ENCODE data around the gene CNN2. TPM values are rescaled to one million over a fixed set of nuclear protein-coding genes. Genes with fewer than 3 reads are reported as not detected.
A peak's percentile ranks its signal among the peaks of the same experiment; 100 is the strongest.

Gene CNN2
- total and polyA plus RNA-seq, 9 of the 15 experiments (the other 6 are each of a cell fraction or from before 2014, with no cell fraction given) = 12.1 to 174 (median 52.7) TPM

DNA sequence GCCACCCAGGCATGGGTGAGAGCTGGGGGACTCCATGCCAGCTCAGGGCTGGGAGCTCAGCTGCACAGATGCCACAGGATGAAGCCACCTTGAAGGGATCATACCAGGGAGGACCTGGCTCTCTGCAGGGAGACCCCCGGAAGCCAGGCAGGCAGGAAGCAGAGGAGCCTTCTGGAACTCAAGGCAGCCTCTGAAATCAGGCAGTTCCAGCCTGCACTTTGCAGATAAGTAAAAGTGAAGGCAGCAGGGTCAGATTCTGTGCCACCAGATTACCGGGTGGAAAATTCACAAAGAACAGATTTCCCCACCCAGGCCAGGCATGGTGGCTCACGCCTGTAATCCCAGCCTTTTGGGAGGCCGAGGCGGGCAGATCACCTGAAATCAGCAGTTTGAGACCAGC, 8.0 kb upstream of the CNN2 start:
- Histone ChIP-seq H3K4me3 (peak overlapping the region; percentile 28; the same call in 1 of the 2 replicates), H4K20me1 (replicated peaks; ENCODE audit: control insufficient read depth, insufficient read depth, low read length) (peaks cover 53% of the 10 kb centered on the region), H3K36me3 (ENCODE audit: control insufficient read depth, insufficient read depth, low read length) (peaks cover 62% of the 10 kb centered on the region; the same call in 2 of the 3 replicates), H3K4me1 (replicated peaks in 1 of 2; ENCODE audit: control insufficient read depth in 2 of 2, insufficient read depth in 2 of 2, low read length in 2 of 2) (peaks cover 27 to 91% of the 10 kb centered on the region in 2 experiments), H3K79me2 (ENCODE audit: control insufficient read depth, insufficient read depth, low read length) (peaks cover 76% of the 10 kb centered on the region), H3K9ac (ENCODE audit: insufficient read depth in 1 of 2, low read depth in 2 of 2, low read length in 2 of 2) (peak overlapping the region in 1 of 2 experiments; percentile 94; a peak in 3 of 4 replicates), H3K9me3 (replicated peaks; ENCODE audit: control insufficient read depth, insufficient read depth, low read depth, low read length) (no peaks in the 10 kb centered on the region), H3K4me2 (ENCODE audit: insufficient read depth, low read length) (no peak overlapping the region; the same call in 1 of the 2 replicates), H3K9me1 (ENCODE audit: control insufficient read depth, insufficient read depth, low read length) (peaks cover 16% of the 10 kb centered on the region), H3K27me3 (ENCODE audit: control insufficient read depth in 2 of 2, insufficient read depth in 2 of 2, low read length in 2 of 2) (no peaks in the 10 kb centered on the region), H3K27ac (ENCODE audit: extremely low read depth, low read depth, low read length) (peak overlapping the region; percentile 74; the same call in 2 of the 3 replicates), H2AFZ (ENCODE audit: low read depth, low read length) (no peak overlapping the region)
- POLR2A ChIA-PET = interaction anchor here (0.7 to 1.9 kb wide), 3 partner anchors 11 to 439 kb away, joined by 3 to 14 read pairs (median 6); partner anchors contain the start of gene CIRBP
- ATAC-seq (no peak), FAIRE-seq (peak; percentile 73), DNase-seq (ENCODE audit: extremely low read depth in 1 of 4, low spot score in 3 of 4) (peak in 2 of 4 experiments; percentile 32 to 66)
- intact Hi-C loops (cut with micrococcal nuclease) = no loop called here
- in situ Hi-C loops (cut with MboI) = no loop called here
- WGBS (ENCODE audit: insufficient coverage, low coverage, missing lambda C conversion rate) = 21% methylated on average over 5 of the region's 5 CpGs
- TSS peak; percentile 41 for BruUV-seq (replicated peaks)
- CTCF ChIA-PET (ENCODE audit: low intra/inter-chr PET ratio) = no interaction called here
- TF ChIP-seq KAT2B (IDR thresholded peaks at IDR 0.05; ENCODE audit: low read depth, low read length) (no peak), PCBP2 (IDR thresholded peaks at IDR 0.05; ENCODE audit: low read depth, low read length, poor library complexity, severe bottlenecking) (no peak), POLR2AphosphoS5 (IDR thresholded peaks at IDR 0.05; ENCODE audit: control insufficient read depth, insufficient read depth, low read depth, low read length) (peak; percentile 62; the same call in 1 of the 2 replicates), RBM14 (IDR thresholded peaks at IDR 0.05; ENCODE audit: borderline replicate concordance, insufficient read depth, low read depth, low read length) (no peak), GTF2F1 (IDR thresholded peaks at IDR 0.05; ENCODE audit: low read depth, low read length) (no peak), CCAR2 (IDR thresholded peaks at IDR 0.05; ENCODE audit: low read depth, low read length) (no peak), STAT5A (IDR thresholded peaks at IDR 0.05; ENCODE audit: borderline replicate concordance, low read length) (peak; percentile 48; the same call in 1 of the 2 replicates), CREM (IDR thresholded peaks at IDR 0.05; ENCODE audit: low read depth) (0 out of 2 replicates have a peak, but pooled peaks have one; percentile 11), ZNF589 (CRISPR knock-in tag; IDR thresholded peaks at IDR 0.05; ENCODE audit: low read depth) (0 out of 2 replicates have a peak, but pooled peaks have one; percentile 16), C11orf30 (IDR thresholded peaks at IDR 0.05; ENCODE audit: low read depth) (no peak), NBN (IDR thresholded peaks at IDR 0.05; ENCODE audit: low read depth) (no peak), ZBTB7A (IDR thresholded peaks at IDR 0.05; ENCODE audit: borderline replicate concordance, control insufficient read depth, low read depth, low read length) (peak; percentile 58; the same call in 1 of the 2 replicates), NR4A1 (CRISPR knock-in tag; IDR thresholded peaks at IDR 0.05) (no peak), NR4A1 (tag; IDR thresholded peaks at IDR 0.05) (no peak)
- TF ChIP-seq, protein P1, sequence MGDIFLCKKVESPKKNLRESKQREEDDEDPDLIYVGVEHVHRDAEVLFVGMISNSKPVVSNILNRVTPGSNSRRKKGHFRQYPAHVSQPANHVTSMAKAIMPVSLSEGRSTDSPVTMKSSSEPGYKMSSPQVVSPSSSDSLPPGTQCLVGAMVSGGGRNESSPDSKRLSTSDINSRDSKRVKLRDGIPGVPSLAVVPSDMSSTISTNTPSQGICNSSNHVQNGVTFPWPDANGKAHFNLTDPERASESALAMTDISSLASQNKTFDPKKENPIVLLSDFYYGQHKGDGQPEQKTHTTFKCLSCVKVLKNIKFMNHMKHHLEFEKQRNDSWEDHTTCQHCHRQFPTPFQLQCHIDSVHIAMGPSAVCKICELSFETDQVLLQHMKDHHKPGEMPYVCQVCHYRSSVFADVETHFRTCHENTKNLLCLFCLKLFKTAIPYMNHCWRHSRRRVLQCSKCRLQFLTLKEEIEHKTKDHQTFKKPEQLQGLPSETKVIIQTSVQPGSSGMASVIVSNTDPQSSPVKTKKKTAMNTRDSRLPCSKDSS (IDR thresholded peaks at IDR 0.05; ENCODE audit: low read depth, partially characterized antibody) = no peak
- TF ChIP-seq, protein P2, sequence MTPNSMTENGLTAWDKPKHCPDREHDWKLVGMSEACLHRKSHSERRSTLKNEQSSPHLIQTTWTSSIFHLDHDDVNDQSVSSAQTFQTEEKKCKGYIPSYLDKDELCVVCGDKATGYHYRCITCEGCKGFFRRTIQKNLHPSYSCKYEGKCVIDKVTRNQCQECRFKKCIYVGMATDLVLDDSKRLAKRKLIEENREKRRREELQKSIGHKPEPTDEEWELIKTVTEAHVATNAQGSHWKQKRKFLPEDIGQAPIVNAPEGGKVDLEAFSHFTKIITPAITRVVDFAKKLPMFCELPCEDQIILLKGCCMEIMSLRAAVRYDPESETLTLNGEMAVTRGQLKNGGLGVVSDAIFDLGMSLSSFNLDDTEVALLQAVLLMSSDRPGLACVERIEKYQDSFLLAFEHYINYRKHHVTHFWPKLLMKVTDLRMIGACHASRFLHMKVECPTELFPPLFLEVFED (CRISPR knock-in tag; conservative IDR thresholded peaks at IDR 0.05) = no peak
- TF ChIP-seq, protein P3, sequence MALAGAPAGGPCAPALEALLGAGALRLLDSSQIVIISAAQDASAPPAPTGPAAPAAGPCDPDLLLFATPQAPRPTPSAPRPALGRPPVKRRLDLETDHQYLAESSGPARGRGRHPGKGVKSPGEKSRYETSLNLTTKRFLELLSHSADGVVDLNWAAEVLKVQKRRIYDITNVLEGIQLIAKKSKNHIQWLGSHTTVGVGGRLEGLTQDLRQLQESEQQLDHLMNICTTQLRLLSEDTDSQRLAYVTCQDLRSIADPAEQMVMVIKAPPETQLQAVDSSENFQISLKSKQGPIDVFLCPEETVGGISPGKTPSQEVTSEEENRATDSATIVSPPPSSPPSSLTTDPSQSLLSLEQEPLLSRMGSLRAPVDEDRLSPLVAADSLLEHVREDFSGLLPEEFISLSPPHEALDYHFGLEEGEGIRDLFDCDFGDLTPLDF (CRISPR knock-in tag; IDR thresholded peaks at IDR 0.05) = no peak
